ENCODE data around the gene DPP8.

The DPP8 gene

DNA sequence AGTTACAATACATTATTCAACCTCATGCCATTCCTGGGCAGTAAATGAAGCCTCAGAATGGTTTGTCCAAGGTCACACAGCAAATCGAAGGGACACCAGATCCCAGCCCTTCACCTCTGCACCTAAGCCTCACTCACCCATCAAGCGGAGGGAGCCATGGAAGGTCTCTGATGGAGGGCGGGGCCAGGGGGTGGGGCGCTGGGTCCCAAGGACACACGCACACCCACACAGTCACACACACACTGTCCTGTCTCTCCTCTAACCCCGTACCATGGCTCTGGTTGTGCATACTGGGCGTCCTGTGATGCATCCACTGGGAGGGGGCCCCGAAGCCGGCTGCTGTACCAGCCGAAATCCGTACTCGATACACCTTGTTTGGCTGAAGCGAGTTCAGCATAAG, 124.4 kb downstream of the DPP8 start:
- CTCF ChIA-PET, result interaction anchor here (1.5 to 23.4 kb wide), 4 partner anchors 8 to 73 kb away, joined by 5 to 652 read pairs (median 143); no protein-coding TSS in a partner anchor
- POLR2A ChIA-PET, result no interaction called here
- DNase-seq (ENCODE audit: low read depth, low spot score), result no peak
- H3K4me3 ChIP-seq (ENCODE audit: low read depth, low read length), result no peak overlapping the region
- TF ChIP-seq, protein P1, sequence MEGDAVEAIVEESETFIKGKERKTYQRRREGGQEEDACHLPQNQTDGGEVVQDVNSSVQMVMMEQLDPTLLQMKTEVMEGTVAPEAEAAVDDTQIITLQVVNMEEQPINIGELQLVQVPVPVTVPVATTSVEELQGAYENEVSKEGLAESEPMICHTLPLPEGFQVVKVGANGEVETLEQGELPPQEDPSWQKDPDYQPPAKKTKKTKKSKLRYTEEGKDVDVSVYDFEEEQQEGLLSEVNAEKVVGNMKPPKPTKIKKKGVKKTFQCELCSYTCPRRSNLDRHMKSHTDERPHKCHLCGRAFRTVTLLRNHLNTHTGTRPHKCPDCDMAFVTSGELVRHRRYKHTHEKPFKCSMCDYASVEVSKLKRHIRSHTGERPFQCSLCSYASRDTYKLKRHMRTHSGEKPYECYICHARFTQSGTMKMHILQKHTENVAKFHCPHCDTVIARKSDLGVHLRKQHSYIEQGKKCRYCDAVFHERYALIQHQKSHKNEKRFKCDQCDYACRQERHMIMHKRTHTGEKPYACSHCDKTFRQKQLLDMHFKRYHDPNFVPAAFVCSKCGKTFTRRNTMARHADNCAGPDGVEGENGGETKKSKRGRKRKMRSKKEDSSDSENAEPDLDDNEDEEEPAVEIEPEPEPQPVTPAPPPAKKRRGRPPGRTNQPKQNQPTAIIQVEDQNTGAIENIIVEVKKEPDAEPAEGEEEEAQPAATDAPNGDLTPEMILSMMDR (IDR thresholded peaks at IDR 0.05; ENCODE audit: insufficient read depth, low read length, missing control alignments), result no peak

All from AG04449 (cell line).